ENCODE results near the gene SMARCAD1.

GRCh38 chr4:94238160-94238559, 30.5 kb downstream of the SMARCAD1 start:
- TF ChIP-seq TAF1 (IDR thresholded peaks at IDR 0.05; ENCODE audit: borderline replicate concordance, insufficient read depth, low read length) (no peak), POLR2AphosphoS5 (IDR thresholded peaks at IDR 0.05; ENCODE audit: low read depth, low read length) (no peak)
